ENCODE data around the gene SPATA46. TPM values are rescaled to one million over a fixed set of nuclear protein-coding genes. Genes with fewer than 3 reads are reported as not detected.

SPATA46 gene
- total and polyA plus RNA-seq, 2 of the 8 experiments (the other 6 are each of a cell fraction or from before 2014, with no cell fraction given), result not detected

GRCh38 chr1:162386292-162387225, 9.9 kb upstream of the SPATA46 start:
- Histone ChIP-seq H2BK15ac (ENCODE audit: low read length) (0 out of 2 replicates have a peak overlapping the region, but pooled peaks have one; percentile 8), H3K79me2 (ENCODE audit: control insufficient read depth in 1 of 2, insufficient read depth in 2 of 2, low read length in 2 of 2) (no peaks in the 10 kb centered on the region), H2BK120ac (replicated peaks; ENCODE audit: low read depth, low read length) (no peak overlapping the region), H3K14ac (ENCODE audit: insufficient read length) (no peak overlapping the region), H3K79me1 (ENCODE audit: low read depth, low read length) (no peaks in the 10 kb centered on the region), H2AK5ac (ENCODE audit: low read depth, low read length) (no peak overlapping the region), H2BK20ac (ENCODE audit: low read length) (no peak overlapping the region), H3K27ac (ENCODE audit: low read depth, low read length) (no peak overlapping the region), H3K23ac (ENCODE audit: insufficient read length) (no peak overlapping the region), H3K36me3 (ENCODE audit: control insufficient read depth in 2 of 4, insufficient read depth in 4 of 4, low read length in 3 of 4) (peaks cover 0 to 5% (median 2%) of the 10 kb centered on the region in 4 experiments; a peak in 1 of 8 replicates), H2AFZ (ENCODE audit: low read length) (no peak overlapping the region), H3K4me3 (ENCODE audit: extremely low read depth in 1 of 4, insufficient read depth in 2 of 4, low read depth in 3 of 4, low read length in 4 of 4) (no peak overlapping the region), H3K18ac (ENCODE audit: extremely low read depth, low read length) (no peak overlapping the region), H3K4me1 (replicated peaks in 1 of 4; ENCODE audit: control insufficient read depth in 3 of 4, insufficient read depth in 4 of 4, low read length in 3 of 4) (peaks cover 0 to 3% (median 1%) of the 10 kb centered on the region in 4 experiments; a peak in 4 of 7 replicates), H3K4ac (replicated peaks; ENCODE audit: insufficient read length, low read depth, low read length) (no peak overlapping the region), H2BK5ac (ENCODE audit: low read depth, low read length) (no peak overlapping the region), H4K8ac (ENCODE audit: extremely low read depth, insufficient read depth, low read length) (peak overlapping the region; percentile 9), H3K27me3 (replicated peaks in 1 of 4; ENCODE audit: control insufficient read depth in 3 of 4, extremely low read depth in 1 of 4, insufficient read depth in 3 of 4, low read length in 3 of 4) (no peaks in the 10 kb centered on the region), H4K5ac (ENCODE audit: insufficient read length, low read depth, low read length) (no peak overlapping the region), H3K9me3 (ENCODE audit: insufficient read depth in 2 of 2, low read depth in 1 of 2, low read length in 1 of 2) (no peaks in the 10 kb centered on the region), H3K4me2 (ENCODE audit: insufficient read depth in 1 of 2, low read depth in 2 of 2, low read length in 2 of 2) (no peak overlapping the region), H3K9ac (replicated peaks in 1 of 4; ENCODE audit: extremely low read depth in 1 of 4, low read depth in 3 of 4, low read length in 3 of 4) (no peak overlapping the region), H3K56ac (replicated peaks; ENCODE audit: insufficient read length, low read depth, low read length) (no peak overlapping the region), H3K23me2 (ENCODE audit: low read depth, low read length) (no peaks in the 10 kb centered on the region), H4K91ac (replicated peaks; ENCODE audit: insufficient read length, low read length) (no peak overlapping the region), H2BK12ac (ENCODE audit: low read depth, low read length) (no peak overlapping the region), H4K20me1 (replicated peaks in 1 of 2; ENCODE audit: control insufficient read depth in 1 of 2, insufficient read depth in 2 of 2, low read length in 2 of 2) (no peaks in the 10 kb centered on the region)
- FAIRE-seq (no peak), DNase-seq (ENCODE audit: low read depth in 1 of 2, low spot score in 2 of 2) (no peak)
- ChIA-PET CTCF (ENCODE audit: partially characterized antibody) (interaction anchor here (1.2 to 8.1 kb wide), 4 partner anchors 12 to 330 kb away, joined by 3 to 44 read pairs (median 6); no protein-coding TSS in a partner anchor), POLR2A (ENCODE audit: partially characterized antibody) (interaction anchor here (1.2 kb wide), 1 partner anchor 8 kb away, joined by 3 read pairs; no protein-coding TSS in a partner anchor)
- WGBS, 2 experiments (ENCODE audit: extremely low coverage in 1 of 2, insufficient coverage in 1 of 2, insufficient read length in 1 of 2, insufficient replicate concordance in 2 of 2, low coverage in 1 of 2, low lambda C conversion rate in 2 of 2, missing lambda C conversion rate in 1 of 2), result 78% methylated on average over 8 of the region's 8 CpGs; no CpG with 5 or more reads in 1 of the 2 experiments
